Naive thymus-derived CD4-positive, alpha-beta T cell (primary cell): ENCODE results near the gene IPP. TPM values are rescaled to one million over a fixed set of nuclear protein-coding genes. Genes with fewer than 3 reads are reported as not detected.

Experiments used
- polyA plus RNA-seq, 2 donors: library from polyadenylated mRNA; unstranded; fragments of 300-500 nt; fragmentation: Illumina TruSeq; gene quantifications; one replicate each; pipeline ENCODE4 v1.2.3, GENCODE V29; 2021
- total RNA-seq, 6 experiments: library from RNA in 5 of 6; stranded (reverse) in 5 of 6; gene quantifications; 1 replicate in 5 of 6; 2 replicates in 1 of 6; pipeline ENCODE4 v1.2.3 and lab custom pipeline; 2021 to 2026

The IPP gene
- total and polyA plus RNA-seq, 7 experiments from 2014 or later: 9.1 to 19.8 (median 12.5) TPM

Other genes with a start within 250 kb of the IPP start
- gene PRDX1, start 228.8 kb downstream of the IPP start, total RNA-seq: 100 to 1,000 TPM in 2 of 5 experiments, 10 to 100 TPM in 3; 28.8 to 369 (median 96.3) TPM
- gene PRDX1, start 228.8 kb downstream of the IPP start, polyA plus RNA-seq: 100 to 1,000 TPM; 200 to 203 TPM
- 100 to 1,000 TPM in 1 of 5 experiments, 10 to 100 TPM in 4; 47.5 to 155 (median 69.3) TPM for gene AKR1A1, start 199.8 kb downstream of the IPP start, total RNA-seq
- gene AKR1A1, start 199.8 kb downstream of the IPP start, polyA plus RNA-seq: 10 to 100 TPM; 81.2 to 92.6 TPM
- gene NASP, start 166.6 kb downstream of the IPP start, total RNA-seq: 100 to 1,000 TPM in 2 of 5 experiments, 10 to 100 TPM in 3; 70.5 to 173 (median 84.0) TPM
- gene NASP, start 166.6 kb downstream of the IPP start, polyA plus RNA-seq: 100 to 1,000 TPM in 1 of 2 donors, 10 to 100 TPM in 1; 78.9 to 108 TPM
- gene CCDC17, start 126.6 kb downstream of the IPP start, total RNA-seq: 1 to 10 TPM; 5.0 to 9.6 (median 5.5) TPM
- under 1 TPM in 1 of 2 donors, not detected in 1; 0.18 TPM for gene CCDC17, start 126.6 kb downstream of the IPP start, polyA plus RNA-seq
- 100 to 1,000 TPM; 110 to 180 (median 122) TPM for gene GPBP1L1, start 64.1 kb downstream of the IPP start, total RNA-seq
- gene GPBP1L1, start 64.1 kb downstream of the IPP start, polyA plus RNA-seq: 100 to 1,000 TPM; 104 to 109 TPM
- 10 to 100 TPM; 12.7 to 26.1 (median 20.1) TPM for gene TMEM69, start 62.5 kb downstream of the IPP start, total RNA-seq
- 10 to 100 TPM; 54.8 to 65.2 TPM for gene TMEM69, start 62.5 kb downstream of the IPP start, polyA plus RNA-seq
- 10 to 100 TPM in 2 of 5 experiments, 1 to 10 TPM in 3; 4.9 to 22.7 (median 7.1) TPM for gene MAST2, start 53.0 kb upstream of the IPP start, total RNA-seq
- 1 to 10 TPM; 1.1 to 2.3 TPM for gene MAST2, start 53.0 kb upstream of the IPP start, polyA plus RNA-seq